GM19025 (cell line): ENCODE results near the gene B9D1.

ENCODE experiments used
- ATAC-seq: cut with Tn5 transposase; IDR thresholded peaks from one replicate; pipeline ENCODE4 v1.9.1; 2021; ENCODE audit warnings: mild to moderate bottlenecking, low read depth, moderate library complexity; ENCODE audit not compliant: unreplicated experiment

The B9D1 gene

DNA sequence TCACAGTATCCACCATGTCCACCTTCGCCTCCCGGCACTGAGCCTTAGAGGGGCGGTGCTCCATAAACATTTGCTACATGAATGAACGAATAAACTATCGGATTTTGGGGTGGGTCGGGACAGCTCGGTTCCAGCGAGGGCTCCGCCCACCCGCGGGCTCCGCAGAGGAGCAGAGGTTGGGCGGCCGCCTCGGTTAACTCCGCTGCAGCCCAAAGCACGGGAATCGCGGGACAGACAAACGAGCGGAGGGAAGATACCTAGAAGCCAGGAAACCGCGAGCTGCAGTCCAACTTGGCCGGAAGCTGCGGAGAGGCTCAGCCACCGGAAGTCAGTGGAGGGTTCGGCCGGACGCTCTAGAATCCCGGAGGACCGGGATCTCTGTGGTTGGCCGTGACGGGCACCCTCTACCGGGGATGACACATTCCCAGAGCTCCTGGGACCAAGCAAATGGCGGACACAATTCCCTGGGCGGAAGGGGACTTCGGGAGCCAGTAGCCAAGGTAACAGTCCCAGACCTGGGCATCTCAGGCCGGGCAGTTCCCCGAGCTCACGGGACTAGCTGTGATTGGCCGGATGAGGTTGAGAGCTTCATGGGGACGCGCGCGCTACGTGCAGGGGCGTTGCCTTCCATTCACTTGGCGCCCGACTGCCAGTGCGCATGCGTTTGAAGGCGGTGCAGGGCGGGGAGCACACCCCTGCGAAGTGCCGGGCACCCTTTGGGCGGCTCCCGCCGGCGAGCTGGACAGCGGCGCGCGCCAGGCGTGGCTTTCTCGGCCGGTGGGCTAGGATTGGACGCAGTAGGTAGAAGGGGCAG is 15.3 kb upstream of the B9D1 start:
- peak; percentile 93 for ATAC-seq

DNA sequence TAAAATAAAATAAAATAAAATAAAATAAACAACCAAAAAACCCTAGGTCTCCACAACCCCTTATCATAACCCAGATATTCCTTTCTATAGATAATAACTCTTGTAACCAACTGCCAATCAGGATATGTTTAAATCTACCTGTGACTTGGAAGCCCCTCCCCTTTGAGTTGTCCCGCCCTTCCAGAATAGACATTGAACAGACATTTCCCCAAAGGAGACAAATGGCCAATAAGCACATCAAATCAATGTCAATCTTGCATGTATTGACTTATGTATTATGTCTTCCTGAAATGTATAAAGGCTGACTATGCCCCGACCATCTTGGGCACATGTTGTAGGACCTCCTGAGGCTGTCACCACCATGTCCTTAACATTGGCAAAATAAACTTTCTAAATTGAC is 14.3 kb upstream of the B9D1 start:
- ATAC-seq: no peak

DNA sequence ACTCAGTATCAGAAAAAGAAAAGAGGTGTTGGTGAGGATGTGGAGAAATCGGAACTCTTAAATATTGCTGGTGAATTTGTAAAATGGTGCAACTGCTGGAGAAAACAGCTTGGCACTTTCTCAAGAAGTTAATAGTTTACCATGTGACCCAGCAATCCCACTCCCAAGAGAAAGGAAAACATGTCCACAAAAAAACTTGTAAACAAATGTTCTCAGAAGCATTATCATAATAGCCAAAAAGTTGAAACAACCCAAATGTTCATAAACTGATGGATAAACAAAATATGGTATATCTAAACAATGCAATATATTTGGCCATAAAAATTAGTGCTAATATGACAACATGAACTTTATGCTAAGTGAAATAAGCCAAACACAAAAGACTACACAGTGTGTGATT is 13.2 kb upstream of the B9D1 start:
- ATAC-seq: no peak

DNA sequence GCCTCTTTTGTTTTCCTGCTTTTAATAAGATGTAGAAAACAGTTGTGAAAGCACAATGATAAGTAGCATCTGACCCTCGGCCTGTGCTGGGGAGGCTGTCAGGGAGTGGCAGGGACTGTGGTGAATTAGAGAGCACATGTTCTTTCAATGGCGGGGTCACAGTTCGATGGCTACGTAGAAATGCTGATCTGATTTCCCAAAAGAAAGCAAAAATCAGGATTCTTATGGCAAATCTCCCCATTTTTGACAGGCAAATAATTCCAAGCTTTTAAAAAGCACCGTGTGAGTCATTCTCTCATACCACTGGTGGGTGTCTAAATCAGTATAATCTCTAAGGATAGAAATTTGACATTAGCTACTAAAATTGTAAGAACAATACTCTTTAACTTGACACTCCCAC is 11.6 kb upstream of the B9D1 start:
- no peak for ATAC-seq

DNA sequence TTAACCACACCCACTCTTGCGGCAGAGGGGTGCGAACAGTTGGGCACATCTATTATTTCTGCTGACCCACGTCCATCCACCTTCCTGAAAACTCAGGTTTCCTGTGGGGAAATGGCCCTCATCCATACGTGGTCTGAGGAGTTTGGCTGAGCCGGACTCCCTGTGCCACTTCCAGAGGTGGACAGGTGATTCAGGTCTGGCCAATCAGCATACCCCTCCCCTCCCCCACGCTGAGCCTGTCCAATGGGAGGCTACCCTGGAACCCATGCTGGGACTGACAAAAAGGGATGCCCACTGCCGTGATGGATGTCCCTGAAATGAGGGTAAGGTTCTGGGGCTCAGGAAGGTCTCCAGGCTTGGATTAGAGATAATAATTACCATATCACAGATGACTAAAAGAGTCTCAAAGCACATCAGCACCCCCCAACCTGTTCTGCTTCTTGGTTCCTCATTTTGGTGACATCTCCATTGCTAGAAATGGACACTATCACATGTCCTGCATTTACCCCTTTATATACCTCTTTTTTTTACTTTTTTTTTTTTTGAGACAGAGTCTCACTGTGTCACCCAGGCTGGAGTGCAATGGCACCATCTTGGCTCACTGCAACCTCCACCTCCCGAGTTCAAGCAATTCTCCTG is 10.5 kb upstream of the B9D1 start:
- no peak for ATAC-seq

DNA sequence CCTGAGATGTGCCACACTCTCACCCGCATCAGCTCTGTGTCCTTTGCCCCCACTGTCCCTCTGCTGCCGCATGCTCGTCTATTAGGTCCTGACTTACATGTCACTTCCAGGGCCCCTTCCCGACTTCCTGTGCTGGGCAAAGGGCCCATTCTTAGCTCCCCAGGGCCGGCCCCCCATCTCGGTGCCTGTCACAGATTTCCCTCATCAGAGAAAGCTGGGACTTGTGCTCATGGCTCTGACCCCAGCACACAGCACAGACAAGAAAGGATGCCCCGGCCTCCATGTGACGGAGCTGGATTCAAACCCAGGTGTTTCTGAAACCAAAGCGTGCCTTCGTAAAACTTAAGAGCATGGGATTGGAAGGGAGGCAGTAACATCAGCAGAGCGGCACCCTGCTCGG is 9.9 kb upstream of the B9D1 start:
- no peak for ATAC-seq

DNA sequence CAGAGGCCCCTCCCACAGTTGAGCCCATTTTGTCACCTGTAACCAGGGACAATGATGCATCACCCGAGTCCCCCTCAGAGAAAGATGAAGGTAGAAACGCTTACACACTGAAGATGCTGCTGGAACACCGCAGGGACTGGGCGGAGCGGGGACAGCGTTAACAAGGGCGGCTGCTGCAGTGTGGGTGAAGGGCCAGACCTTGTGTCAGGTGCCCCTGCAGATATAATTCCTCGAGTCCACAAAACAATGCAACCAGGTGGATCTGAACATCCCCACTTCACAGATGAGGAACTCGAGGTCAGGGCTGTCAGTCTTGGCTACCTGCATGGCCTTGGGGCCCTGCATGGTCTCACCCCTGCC is 9.5 kb upstream of the B9D1 start:
- ATAC-seq: no peak

DNA sequence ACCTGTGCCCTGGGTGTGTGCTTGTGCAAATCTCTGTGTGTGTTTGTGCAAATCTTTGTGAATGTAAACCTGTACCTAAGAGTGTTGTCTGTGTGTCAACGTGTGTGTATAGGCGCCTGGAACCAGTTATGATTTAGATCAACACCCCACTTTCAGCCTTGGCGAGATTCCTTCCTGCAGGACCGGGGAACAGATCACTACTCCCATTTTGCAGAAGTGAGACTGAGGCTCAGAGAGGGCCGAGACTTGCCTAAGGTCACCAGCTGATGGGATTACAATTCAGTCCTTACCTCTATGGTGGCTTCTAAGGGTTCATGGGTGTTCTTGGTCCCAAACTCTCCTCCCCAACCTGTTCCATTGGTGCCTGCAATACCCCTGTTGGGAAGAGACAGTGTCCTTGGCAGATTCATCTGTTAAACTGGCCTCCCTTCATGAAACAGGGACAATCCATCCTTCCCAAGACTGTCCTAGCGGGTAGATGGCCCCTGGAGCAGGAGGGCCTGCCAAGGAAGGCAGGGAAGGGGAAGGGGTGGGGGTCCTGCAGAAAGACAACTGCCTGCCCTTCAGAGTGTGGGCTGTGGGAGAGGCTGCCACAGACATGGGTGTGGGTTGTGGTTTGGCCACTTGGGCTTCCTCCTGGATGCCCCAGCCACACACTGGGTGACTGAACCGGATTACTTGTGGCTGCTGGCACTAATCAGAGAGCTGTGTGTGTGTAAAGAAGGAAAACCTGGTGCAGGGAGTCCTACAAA is 8.9 kb upstream of the B9D1 start:
- ATAC-seq: no peak

DNA sequence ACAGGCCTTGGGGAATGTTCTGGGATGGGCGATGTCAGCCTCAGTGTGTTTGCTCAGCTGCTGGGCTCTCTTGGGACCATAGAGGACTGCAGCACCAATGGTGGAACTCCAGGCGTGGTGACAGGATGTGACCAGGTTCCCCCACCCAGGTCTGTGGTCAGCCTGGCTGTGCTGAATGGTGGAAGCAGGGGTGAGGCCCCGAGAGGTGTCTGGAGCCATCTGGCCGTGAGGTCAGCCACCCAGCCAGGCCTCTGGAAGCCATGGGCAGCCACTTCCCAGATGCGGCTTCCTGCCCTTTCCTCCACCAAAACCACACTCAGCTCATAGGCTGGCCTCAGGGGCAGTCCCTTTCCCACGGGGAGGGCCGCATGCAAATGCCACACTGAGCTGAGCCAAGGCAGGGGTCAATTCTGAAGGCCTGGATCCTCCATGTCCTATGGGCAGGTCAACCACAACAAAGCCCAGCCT is 8.0 kb upstream of the B9D1 start:
- no peak for ATAC-seq

DNA sequence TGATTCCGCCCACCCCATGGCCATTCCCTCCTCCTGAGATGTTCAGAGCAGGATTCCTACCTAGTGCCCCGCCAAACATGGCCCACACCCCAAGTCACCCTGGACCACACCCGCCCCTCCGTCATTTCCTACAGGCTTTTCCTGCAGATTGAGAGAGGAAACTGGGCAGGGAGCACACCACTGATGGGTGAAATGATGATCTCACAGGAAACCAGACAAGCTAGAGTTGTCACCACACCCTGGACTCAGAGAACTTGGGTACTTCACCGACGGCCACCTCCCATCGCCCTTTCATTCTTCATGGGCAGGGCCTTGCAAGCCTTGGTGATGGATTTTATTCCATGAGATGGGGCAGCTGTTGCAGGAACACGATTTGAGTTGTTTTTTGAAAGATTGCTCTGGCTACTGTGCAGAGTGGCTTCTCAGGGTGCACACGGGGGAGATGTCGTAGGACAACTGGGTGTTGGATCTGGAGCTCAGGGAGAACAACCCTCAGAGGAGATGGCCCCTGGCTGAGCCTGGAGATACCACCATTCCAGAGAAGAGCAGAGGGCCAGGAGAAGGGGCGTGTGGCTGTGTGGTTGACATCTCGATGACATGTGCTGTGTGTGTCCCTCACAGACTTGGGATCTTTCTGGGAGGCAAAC is 7.4 kb upstream of the B9D1 start:
- no peak for ATAC-seq

DNA sequence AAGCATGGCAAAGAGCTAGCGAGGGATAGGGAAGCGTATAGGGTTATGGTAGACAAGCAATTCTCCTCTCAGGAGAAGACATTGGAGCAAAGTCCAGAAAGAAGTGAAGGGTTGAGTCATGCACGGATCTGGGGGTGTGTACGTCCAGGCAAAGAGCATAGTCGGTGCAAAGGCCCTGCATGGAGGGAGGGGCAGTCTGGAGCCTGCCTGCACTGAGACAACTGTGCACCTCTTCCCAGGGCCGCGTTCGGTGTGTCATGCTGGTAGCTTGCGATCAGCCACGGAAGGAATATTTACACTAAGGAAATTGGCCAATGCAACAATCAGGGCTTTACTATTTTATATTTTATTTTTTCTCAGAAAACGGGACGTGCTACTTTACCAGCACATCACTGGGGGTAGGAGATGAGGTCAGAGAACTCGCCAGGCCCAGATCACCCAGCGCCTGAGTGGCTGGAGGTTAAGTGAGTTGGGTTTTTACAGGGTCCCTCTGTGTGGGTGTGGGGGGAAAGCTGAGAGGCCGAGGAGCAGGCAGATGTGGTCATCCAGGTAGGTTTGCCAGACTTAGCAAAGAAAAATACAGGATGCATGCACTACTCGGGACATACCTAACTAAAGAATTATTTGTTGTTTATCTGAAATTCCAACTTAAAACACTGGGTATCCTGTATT is 6.7 kb upstream of the B9D1 start:
- ATAC-seq: no peak

DNA sequence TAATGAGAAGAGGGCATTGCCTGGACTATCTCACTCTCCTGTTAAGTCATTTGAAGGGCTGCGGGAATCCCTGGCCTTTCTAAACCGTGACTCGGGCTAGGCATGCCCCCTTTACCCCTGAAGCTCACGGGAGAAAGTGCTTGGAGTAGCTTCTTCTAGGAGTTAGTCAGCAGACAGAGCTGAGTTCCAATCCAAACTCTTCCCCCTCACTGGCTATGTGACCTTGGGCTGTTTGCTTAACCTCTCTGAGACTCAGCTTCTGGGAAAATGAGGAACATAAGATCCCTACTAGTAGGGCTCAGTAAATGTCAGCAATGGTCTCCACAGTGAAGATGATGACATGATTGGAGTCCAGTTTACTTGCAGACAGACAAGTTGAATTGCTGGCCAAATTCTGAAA is 5.7 kb upstream of the B9D1 start:
- ATAC-seq: no peak

DNA sequence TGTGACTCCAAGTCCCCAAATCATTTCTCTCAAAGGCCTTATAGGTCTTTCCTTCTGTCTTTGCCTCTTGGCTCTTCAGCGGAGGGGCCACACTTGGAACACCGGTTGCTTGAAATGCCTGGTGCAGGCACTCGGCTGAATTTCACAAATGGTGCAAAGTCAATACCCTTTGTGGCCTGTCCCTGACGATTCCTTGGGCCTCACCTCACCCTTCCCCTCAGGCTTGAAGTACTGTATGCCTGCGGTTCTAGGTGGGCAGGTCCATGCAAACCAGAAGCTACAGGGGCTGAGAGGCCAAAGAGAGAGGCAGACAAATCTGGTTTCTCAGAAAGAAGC is 4.1 kb upstream of the B9D1 start:
- no peak for ATAC-seq

DNA sequence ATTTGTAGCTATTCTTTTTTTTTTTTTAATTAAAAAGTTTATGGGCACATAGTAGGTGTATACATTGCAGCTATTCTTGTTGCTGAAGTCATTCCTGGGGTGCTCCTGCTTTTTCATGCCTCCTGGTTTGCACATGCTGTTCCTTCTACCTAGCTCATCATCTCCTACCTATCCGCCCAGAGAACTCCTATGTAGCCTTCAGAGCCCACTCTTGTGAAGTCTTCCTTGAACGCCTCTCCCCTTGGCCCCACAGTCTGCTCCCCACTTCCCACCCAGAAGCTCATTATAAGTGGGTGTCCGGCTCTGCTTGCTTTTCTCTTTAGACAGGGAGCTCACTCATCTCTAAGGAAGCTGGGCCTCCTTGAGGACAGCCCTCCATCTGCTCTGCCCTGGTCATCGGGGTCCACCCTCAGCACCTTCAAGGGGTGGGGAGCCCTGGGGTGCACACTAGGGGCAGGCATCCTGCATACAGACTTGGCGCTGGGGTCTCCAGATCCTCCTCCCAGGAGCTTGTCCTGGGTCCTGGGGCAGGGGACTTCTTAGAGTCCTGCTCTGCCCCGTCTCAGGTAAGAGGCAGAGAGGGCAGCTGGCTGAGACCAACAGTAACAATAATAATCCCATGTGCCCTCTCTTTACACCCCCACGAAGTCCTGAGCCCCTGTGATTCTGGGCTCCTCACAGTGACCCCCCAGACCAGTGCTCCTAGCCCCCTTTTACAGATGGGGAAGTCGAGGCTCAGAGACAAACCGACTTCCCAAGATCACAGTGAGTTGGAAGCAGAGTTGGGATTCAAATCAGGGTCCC is 3.5 kb upstream of the B9D1 start:
- no peak for ATAC-seq

DNA sequence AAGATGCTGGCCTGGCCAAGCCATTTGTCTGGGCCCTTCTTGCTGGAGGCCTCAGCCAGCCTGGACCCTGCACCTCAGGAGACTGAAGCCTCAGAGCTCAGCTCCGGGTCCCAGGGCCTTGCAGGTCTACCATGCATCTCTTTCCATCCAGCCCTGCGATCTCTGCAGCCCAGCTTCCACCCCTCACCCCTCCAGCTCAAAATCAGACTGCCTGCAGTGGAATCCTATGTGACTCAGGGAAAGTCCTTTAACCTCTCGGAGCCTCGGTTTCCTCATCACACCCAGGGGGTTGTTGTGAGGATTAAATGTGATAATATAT is 2.9 kb upstream of the B9D1 start:
- ATAC-seq: no peak

DNA sequence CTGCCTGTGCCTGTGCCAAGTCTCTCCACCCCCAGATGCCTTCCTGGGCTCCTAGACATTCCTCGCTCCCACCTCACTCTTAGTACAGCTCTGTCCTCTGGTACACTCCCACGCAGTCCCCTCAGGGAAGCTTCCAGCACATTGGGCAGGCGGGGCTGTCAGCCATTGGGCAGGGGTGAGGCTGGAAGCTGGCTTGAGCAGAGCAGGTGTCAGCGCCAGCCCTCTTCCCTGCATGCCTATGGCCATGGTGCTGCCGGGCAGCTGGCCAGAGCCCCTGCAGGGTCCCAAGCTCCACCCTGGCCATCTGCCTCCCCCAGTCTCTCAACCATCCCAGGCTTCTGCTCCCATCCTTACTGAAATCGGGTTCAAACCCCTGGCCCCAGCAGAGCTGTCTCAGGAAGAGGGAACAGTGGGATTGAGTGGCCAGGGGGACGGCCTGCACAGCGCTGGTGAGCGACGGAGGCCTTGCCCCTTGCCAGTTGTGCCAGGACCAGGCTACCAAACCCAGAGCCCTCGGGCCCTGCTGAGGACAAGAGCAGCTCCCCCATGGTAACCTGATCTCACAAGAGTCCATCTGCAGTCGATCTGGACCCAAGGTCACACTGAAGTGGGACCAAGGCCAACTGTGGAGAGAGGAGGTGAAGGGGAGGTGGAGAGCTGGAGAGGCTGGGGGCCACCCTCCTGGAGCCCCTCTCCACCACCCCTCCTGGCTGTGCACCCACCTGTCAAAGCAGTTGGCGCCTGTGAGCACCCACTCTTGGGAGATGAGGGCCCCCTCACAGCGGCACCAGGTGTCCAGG is 2.4 kb upstream of the B9D1 start:
- no peak for ATAC-seq

DNA sequence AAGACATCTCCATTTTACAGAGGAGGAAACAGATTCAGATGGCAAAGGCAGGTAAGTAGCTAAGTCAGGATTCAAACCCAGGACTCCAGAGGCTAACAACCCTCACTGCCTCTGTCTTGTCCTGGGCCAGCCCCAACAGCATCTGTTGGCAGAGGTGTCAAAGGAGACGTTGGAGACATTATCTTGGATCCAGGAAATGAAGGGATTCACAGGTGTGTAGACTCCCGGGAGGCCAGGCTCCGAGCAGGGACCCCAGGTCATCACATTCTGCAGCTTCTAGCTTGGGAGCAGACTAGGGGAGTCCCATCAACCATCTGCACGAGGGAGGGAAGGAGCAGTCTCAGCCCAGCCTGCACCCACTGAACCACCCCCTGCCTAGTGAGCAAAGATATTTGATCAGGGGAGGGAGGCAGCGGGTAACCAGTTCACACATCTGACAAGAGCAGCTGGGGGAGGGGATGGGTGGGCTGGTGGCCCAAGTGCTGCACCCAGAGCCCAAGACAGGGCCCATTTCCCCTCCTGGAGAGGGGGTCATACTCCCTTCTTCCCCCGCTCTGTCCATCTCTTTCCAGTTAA is 1.0 kb upstream of the B9D1 start:
- ATAC-seq: no peak

DNA sequence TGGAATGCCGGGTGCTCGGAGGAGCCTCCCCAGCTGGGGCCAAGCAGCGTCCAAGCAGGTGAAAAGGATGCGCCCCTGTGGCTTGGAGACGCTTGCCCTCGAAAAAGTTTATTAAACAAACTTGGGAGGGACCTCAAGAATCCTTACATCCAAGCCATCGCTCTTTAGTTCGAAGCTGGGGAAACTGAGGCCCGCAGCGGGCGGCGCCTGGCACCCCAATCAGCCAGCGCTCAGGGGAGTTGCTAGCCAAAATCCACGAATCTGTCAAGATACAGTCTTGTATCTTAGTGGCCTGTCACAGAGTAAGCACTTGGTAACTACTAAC is 553 bp upstream of the B9D1 start:
- ATAC-seq: no peak

DNA sequence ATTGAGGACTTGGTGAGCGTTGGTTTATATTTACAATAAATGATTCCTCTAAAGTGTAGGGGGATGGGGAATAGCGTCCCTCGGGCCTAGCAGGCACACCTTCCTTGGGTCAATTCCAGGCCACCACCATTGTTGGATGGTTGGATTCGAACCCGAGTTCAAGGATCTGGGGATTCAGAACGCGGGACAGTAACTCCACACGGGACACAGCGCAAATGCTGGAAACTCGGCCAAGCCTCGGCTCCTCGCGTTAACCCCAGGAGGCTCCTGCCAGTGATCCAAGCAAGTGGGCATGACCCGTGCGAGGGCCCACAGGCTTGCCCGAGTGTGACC is 613 bp downstream of the B9D1 start:
- no peak for ATAC-seq
